SK-N-SH (cell line): Measurements from ENCODE around the gene GPR107. TPM values are rescaled to one million over a fixed set of nuclear protein-coding genes. Genes with fewer than 3 reads are reported as not detected.
A peak's percentile ranks its signal among the peaks of the same experiment; 100 is the strongest.

Experiments used
- CTCF ChIA-PET: fragments of 300-600, 350-600 bp; formaldehyde crosslinking; extraction: SDS; loops from one replicate; lab custom pipeline; 2021; lab: Yijun Ruan, JAX
- POLR2A ChIA-PET: fragments of 350-600 bp; sonication (Branson Sonifier 250); formaldehyde crosslinking; extraction: SDS; loops from one replicate; lab custom pipeline; 2020; ENCODE audit warnings: antibody characterized with exemption, inconsistent platforms; lab: Yijun Ruan, JAX
- DNase-seq: peaks from one replicate; pipeline ENCODE4 v3.0.0; 2012
- H2AFZ ChIP-seq: fragments of 200-600 bp; sonication (generic); 2 replicates; pipeline ENCODE4 v1.8.1; 2016; ENCODE audit warnings: antibody characterized with exemption, mild to moderate bottlenecking, low read depth
- H3F3A ChIP-seq: fragments of 200-600 bp; sonication (generic); replicated peaks from 2 replicates; pipeline ENCODE3; 2016; ENCODE audit warnings: antibody characterized with exemption, mild to moderate bottlenecking; ENCODE audit not compliant: insufficient read depth
- H3K27ac ChIP-seq, 2 experiments: fragments of 200-500 bp in 1 of 2; fragments of 200-600 bp in 1 of 2; sonication (Bioruptor generic) in 1 of 2; sonication (generic), shearing (Covaris generic) in 1 of 2; 2 replicates each; pipeline versions ENCODE4 v1.5.1 to v1.6.1; 2014 to 2016; ENCODE audit warnings: low read depth in 2 of 2, inconsistent platforms in 1 of 2, low read length in 1 of 2, mild to moderate bottlenecking in 1 of 2, mixed read lengths in 1 of 2
- H3K27me3 ChIP-seq: fragments of 200-600 bp; sonication (generic), shearing (Covaris generic); 2 replicates; pipeline ENCODE4 v1.6.1; 2016; ENCODE audit warnings: mixed run types; ENCODE audit not compliant: insufficient read depth
- H3K36me3 ChIP-seq, 2 experiments: fragments of 200-500 bp in 1 of 2; fragments of 200-600 bp in 1 of 2; sonication (Bioruptor generic) in 1 of 2; sonication (generic) in 1 of 2; replicated peaks in 1 of 2; 2 replicates each; pipeline versions ENCODE3 to v1.5.1; 2014 to 2016; ENCODE audit warnings: low read length in 1 of 2, mild to moderate bottlenecking in 1 of 2; ENCODE audit not compliant: insufficient read depth in 2 of 2, control insufficient read depth in 1 of 2
- H3K4me1 ChIP-seq, 2 experiments: fragments of 200-500 bp in 1 of 2; fragments of 200-600 bp in 1 of 2; sonication (Bioruptor generic) in 1 of 2; sonication (generic), shearing (Covaris generic) in 1 of 2; 2 replicates each; pipeline versions ENCODE4 v1.5.1 to v1.6.1; 2014 to 2016; ENCODE audit warnings: low read depth in 1 of 2, low read length in 1 of 2, mixed run types in 1 of 2; ENCODE audit not compliant: insufficient read depth in 2 of 2, control insufficient read depth in 1 of 2
- H3K4me2 ChIP-seq: fragments of 200-600 bp; sonication (generic), shearing (Covaris generic); 2 replicates; pipeline ENCODE4 v1.6.1; 2017; ENCODE audit warnings: mixed run types
- H3K4me3 ChIP-seq, 2 experiments: fragments of 200-500 bp in 1 of 2; fragments of 200-600 bp in 1 of 2; sonication (Bioruptor generic) in 1 of 2; sonication (generic), shearing (Covaris generic) in 1 of 2; 2 replicates each; pipeline versions ENCODE4 v1.5.1 to v1.8.1; 2014 to 2016; ENCODE audit warnings: low read depth in 2 of 2, inconsistent platforms in 1 of 2, low read length in 1 of 2, mild to moderate bottlenecking in 1 of 2, mixed read lengths in 1 of 2, moderate library complexity in 1 of 2
- H3K79me2 ChIP-seq: fragments of 200-600 bp; sonication (generic); 2 replicates; pipeline ENCODE4 v1.8.1; 2017; ENCODE audit warnings: mild to moderate bottlenecking; ENCODE audit not compliant: insufficient read depth
- H3K9ac ChIP-seq: fragments of 200-600 bp; sonication (generic); 2 replicates; pipeline ENCODE4 v1.6.1; 2017; ENCODE audit warnings: mixed run types
- H3K9me2 ChIP-seq: fragments of 200-600 bp; sonication (generic); 2 replicates; pipeline ENCODE4 v1.6.1; 2017; ENCODE audit warnings: mixed run types
- H3K9me3 ChIP-seq: fragments of 200-600 bp; sonication (generic); 2 replicates; pipeline ENCODE4 v1.6.1; 2017; ENCODE audit warnings: mixed run types, mild to moderate bottlenecking, moderate library complexity
- H4K20me1 ChIP-seq: fragments of 200-600 bp; sonication (generic); 2 replicates; pipeline ENCODE4 v1.6.1; 2017; ENCODE audit warnings: mild to moderate bottlenecking, mixed run types; ENCODE audit not compliant: insufficient read depth
- ELF1 ChIP-seq: IDR thresholded peaks from 2 replicates; pipeline ENCODE4 v1.4.0; 2012
- EP300 ChIP-seq, 2 experiments: IDR thresholded peaks; 2 replicates each; pipeline versions ENCODE4 v1.4.0 to v1.6.1; 2012; ENCODE audit warnings: borderline replicate concordance in 1 of 2, low read depth in 1 of 2, low read length in 1 of 2
- FOXJ3 ChIP-seq: sonication (generic); formaldehyde crosslinking; IDR thresholded peaks from 2 replicates; pipeline ENCODE4 v1.5.1; 2020; ENCODE audit warnings: mild to moderate bottlenecking, missing genetic modification reagents
- JUND ChIP-seq: IDR thresholded peaks from 2 replicates; pipeline ENCODE4 v1.4.0; 2012
- MEF2A ChIP-seq: IDR thresholded peaks from 2 replicates; pipeline ENCODE4 v1.4.0; 2012; ENCODE audit warnings: low read depth, borderline replicate concordance
- MXI1 ChIP-seq: IDR thresholded peaks from 2 replicates; pipeline ENCODE4 v1.6.1; 2012; ENCODE audit warnings: mild to moderate bottlenecking, low read depth, low read length, improper control_type of control experiment
- NRF1 ChIP-seq: IDR thresholded peaks from 2 replicates; pipeline ENCODE4 v1.6.1; 2012; ENCODE audit warnings: low read depth, mild to moderate bottlenecking, low read length
- PBX3 ChIP-seq: IDR thresholded peaks from 2 replicates; pipeline ENCODE4; 2012
- POLR2AphosphoS5 ChIP-seq: IDR thresholded peaks from 2 replicates; pipeline ENCODE4 v1.6.1; 2012; ENCODE audit warnings: low read depth, low read length
- REST ChIP-seq: IDR thresholded peaks from 2 replicates; pipeline ENCODE4 v1.6.1; 2012; ENCODE audit warnings: mild to moderate bottlenecking, low read depth, low read length, moderate library complexity
- SMC3 ChIP-seq: IDR thresholded peaks from 2 replicates; pipeline ENCODE4 v1.6.1; 2012; ENCODE audit warnings: low read depth, low read length, improper control_type of control experiment
- TCF12 ChIP-seq: IDR thresholded peaks from 2 replicates; pipeline ENCODE4 v1.4.0; 2012
- USF2 ChIP-seq: fragments of 150-350 bp; IDR thresholded peaks from 2 replicates; pipeline ENCODE4 v1.6.1; 2017; ENCODE audit warnings: antibody characterized with exemption, low read length, low read depth, borderline replicate concordance
- ZBTB33 ChIP-seq: IDR thresholded peaks from 2 replicates; pipeline ENCODE4 v1.4.0; 2012; ENCODE audit warnings: low read depth, borderline replicate concordance
- WGBS: methylation state at CpG from one replicate; pipeline ENCODE4 v1.1.6; 2017; ENCODE audit warnings: low lambda C conversion rate; 5-methylcytosine and 5-hydroxymethylcytosine counted together
- polyA plus RNA-seq, 3 experiments: library from polyadenylated mRNA; depleted of rRNA; stranded (reverse); fragments of >200 nt; gene quantifications; 2 replicates each; pipeline ENCODE4 v1.2.3, GENCODE V29; 2012

Gene GPR107
- polyA plus RNA-seq, 1 of the 3 experiments (the other 2 are of a cell fraction), result 23.0 TPM

DNA sequence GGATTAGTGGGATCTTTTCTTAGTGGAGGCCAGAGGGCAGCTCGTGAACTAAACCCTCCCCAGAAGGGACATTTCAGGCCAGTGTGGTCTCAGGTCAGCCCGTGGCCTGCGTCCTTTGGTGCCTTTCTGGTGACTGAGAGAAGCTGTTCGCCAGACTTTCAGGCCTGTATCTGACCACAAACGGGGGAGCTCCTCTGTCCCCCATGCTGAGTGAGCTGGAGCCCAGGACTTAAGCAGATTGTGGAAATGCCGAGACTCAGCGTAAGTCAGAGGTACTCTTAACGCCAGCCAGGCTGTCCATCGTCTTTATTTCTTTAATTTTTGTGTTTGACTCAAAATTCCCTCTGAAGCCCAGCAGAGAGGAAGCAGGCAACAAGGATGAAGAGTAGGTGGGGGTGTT, 63.7 kb downstream of the GPR107 start:
- DNase-seq, result no peak
- WGBS, result 91% methylated on average over 9 of the region's 9 CpGs
- Histone ChIP-seq H3K9me3 (no peaks in the 10 kb centered on the region), H3K4me3 (no peak overlapping the region), H3K27me3 (no peaks in the 10 kb centered on the region), H3K9ac (no peak overlapping the region), H3K9me2 (no peaks in the 10 kb centered on the region), H3K27ac (peak overlapping the region in 1 of 2 experiments; percentile 80; a peak in 2 of 4 replicates), H2AFZ (no peak overlapping the region), H3K4me1 (peaks cover 21 to 25% of the 10 kb centered on the region in 2 experiments; a peak in 3 of 4 replicates), H3K36me3 (peaks cover 7 to 13% of the 10 kb centered on the region in 2 experiments), H3K79me2 (no peaks in the 10 kb centered on the region; the same call in 1 of the 2 replicates), H3F3A (peaks cover 10% of the 10 kb centered on the region), H3K4me2 (0 out of 2 replicates have a peak overlapping the region, but pooled peaks have one; percentile 31), H4K20me1 (no peaks in the 10 kb centered on the region)
- ChIA-PET CTCF (interaction anchor here (0.7 to 6.3 kb wide), 8 partner anchors 10 to 226 kb away, joined by 3 to 54 read pairs (median 4); no protein-coding TSS in a partner anchor), POLR2A (no interaction called here)
- TF ChIP-seq EP300 (IDR thresholded peaks at IDR 0.05; ENCODE audit: borderline replicate concordance in 1 of 2, low read depth in 1 of 2, low read length in 1 of 2) (no peak), MXI1 (no peak), SMC3 (no peak), REST (no peak), USF2 (no peak), TCF12 (no peak), ELF1 (no peak), MEF2A (no peak), PBX3 (no peak), JUND (no peak), ZBTB33 (no peak), NRF1 (no peak), POLR2AphosphoS5 (no peak), FOXJ3 (no peak)
